HCT116 (cell line): Measurements from ENCODE around the gene ARHGEF37. TPM values are rescaled to one million over a fixed set of nuclear protein-coding genes. Genes with fewer than 3 reads are reported as not detected.

Experiments
- ATAC-seq: fragments of 200-7000 bp; cut with Tn5 transposase; 2 replicates; pipeline ENCODE4 v1.9.1; 2020; ENCODE audit warnings: mild to moderate bottlenecking, moderate library complexity
- BruUV-seq: library from RNA; stranded (reverse); fragments of 400-500 nt; replicated peaks from 2 replicates; lab custom pipeline; 2021; lab: Mats Ljungman, UMichigan
- CTCF ChIA-PET: fragments of 300-600 bp; sonication (Branson Sonifier 250); formaldehyde crosslinking; loops from one replicate; lab custom pipeline; 2021; ENCODE audit warnings: antibody characterized with exemption; lab: Charles Lee
- POLR2A ChIA-PET: fragments of 300-600, 350-600 bp; sonication (Branson Sonifier 250); formaldehyde crosslinking; loops from one replicate; lab custom pipeline; 2021; ENCODE audit warnings: antibody characterized with exemption; lab: Charles Lee
- RAD21 ChIA-PET, 2 experiments: fragments of 300-600 bp; sonication (Branson Sonifier 250); formaldehyde crosslinking; loops; one replicate each; lab custom pipeline; 2023; ENCODE audit warnings: low total read pairs in 2 of 2; ENCODE audit not compliant: uncharacterized antibody in 2 of 2, unreplicated experiment in 2 of 2, low non-redundant PET in 1 of 2; lab: Charles Lee
- DNase-seq: peaks from one replicate; pipeline ENCODE4 v3.0.0-alpha.2; 2010; ENCODE audit warnings: low read depth, low spot score
- H2AFZ ChIP-seq: fragments of 200-600 bp; shearing (Covaris generic), sonication (generic); 2 replicates; pipeline ENCODE4 v1.6.1; 2017; ENCODE audit warnings: low read depth, mixed run types, mixed read lengths, antibody characterized with exemption, low read length; ENCODE audit not compliant: poor library complexity, severe bottlenecking
- H3K27ac ChIP-seq: 2 replicates; pipeline ENCODE4 v1.5.1; 2012; ENCODE audit warnings: low read depth, low read length
- H3K27me3 ChIP-seq: fragments of 200-600 bp; sonication (generic); 2 replicates; pipeline ENCODE4 v1.6.1; 2016; ENCODE audit warnings: mixed run types, low read length, mixed read lengths; ENCODE audit not compliant: insufficient read depth
- H3K36me3 ChIP-seq, 2 experiments: fragments of 200-500 bp in 1 of 2; fragments of 200-600 bp in 1 of 2; sonication (Bioruptor generic) in 1 of 2; sonication (generic) in 1 of 2; 2 replicates each; pipeline versions ENCODE4 v1.5.1 to v1.6.1; 2014 to 2016; ENCODE audit warnings: low read length in 2 of 2, inconsistent platforms in 1 of 2, mixed read lengths in 1 of 2, mixed run types in 1 of 2; ENCODE audit not compliant: insufficient read depth in 2 of 2, control insufficient read depth in 1 of 2
- H3K4me1 ChIP-seq, 2 experiments: fragments of 200-600 bp in 1 of 2; sonication (generic) in 1 of 2; 2 replicates each; pipeline versions ENCODE4 v1.5.1 to v1.6.1; 2012 to 2017; ENCODE audit warnings: low read length in 2 of 2, inconsistent platforms in 1 of 2, mild to moderate bottlenecking in 1 of 2, mixed read lengths in 1 of 2, mixed run types in 1 of 2, moderate library complexity in 1 of 2; ENCODE audit not compliant: insufficient read depth in 2 of 2, control insufficient read depth in 1 of 2
- H3K4me2 ChIP-seq: fragments of 200-600 bp; sonication (generic); 2 replicates; pipeline ENCODE4 v1.6.1; 2017; ENCODE audit warnings: mixed run types, low read length, mixed read lengths
- H3K4me3 ChIP-seq, 2 experiments: fragments of 200-600 bp in 1 of 2; sonication (generic) in 1 of 2; replicated peaks in 1 of 2; 2 replicates each; pipeline ENCODE4 v1.5.1; 2011 to 2016; ENCODE audit warnings: low read length in 2 of 2, control low read depth in 1 of 2, low read depth in 1 of 2, mild to moderate bottlenecking in 1 of 2, mixed read lengths in 1 of 2, mixed run types in 1 of 2
- H3K79me2 ChIP-seq: fragments of 200-600 bp; sonication (generic); 2 replicates; pipeline ENCODE4 v1.6.1; 2017; ENCODE audit warnings: mild to moderate bottlenecking, mixed run types, low read length, moderate library complexity, mixed read lengths; ENCODE audit not compliant: insufficient read depth
- H3K9ac ChIP-seq: fragments of 200-600 bp; sonication (generic); 2 replicates; pipeline ENCODE4 v1.6.1; 2016; ENCODE audit warnings: low read length, mixed read lengths
- H3K9me2 ChIP-seq: fragments of 200-600 bp; sonication (generic), shearing (Covaris generic); 2 replicates; pipeline ENCODE4 v1.6.1; 2017; ENCODE audit warnings: mixed run types, mild to moderate bottlenecking, moderate library complexity; ENCODE audit not compliant: insufficient read depth
- H3K9me3 ChIP-seq, 2 experiments: fragments of 200-500 bp in 1 of 2; fragments of 200-600 bp in 1 of 2; sonication (Bioruptor generic) in 1 of 2; sonication (generic) in 1 of 2; 2 replicates each; pipeline ENCODE4 v1.6.1; 2014 to 2017; ENCODE audit warnings: low read length in 2 of 2, mixed read lengths in 2 of 2, inconsistent platforms in 1 of 2, low read depth in 1 of 2, mild to moderate bottlenecking in 1 of 2, mixed run types in 1 of 2, moderate library complexity in 1 of 2; ENCODE audit not compliant: control insufficient read depth in 1 of 2, insufficient read depth in 1 of 2
- H4K20me1 ChIP-seq: fragments of 200-600 bp; sonication (generic), shearing (Covaris generic); 2 replicates; pipeline ENCODE4 v1.6.1; 2017; ENCODE audit warnings: mixed run types, mild to moderate bottlenecking, moderate library complexity; ENCODE audit not compliant: insufficient read depth
- CBX3 ChIP-seq: IDR thresholded peaks from 2 replicates; pipeline ENCODE4 v1.6.1; 2012; ENCODE audit warnings: low read depth
- CEBPB ChIP-seq: IDR thresholded peaks from 2 replicates; pipeline ENCODE4 v1.6.1; 2012; ENCODE audit warnings: low read depth
- CTCF ChIP-seq, 3 experiments: fragments of 200-600 bp in 1 of 3; sonication (generic) in 1 of 3; IDR thresholded peaks in 2 of 3; conservative IDR thresholded peaks in 1 of 3; 2 replicates each; pipeline ENCODE4 v1.5.1; 2012 to 2017; ENCODE audit warnings: low read depth in 2 of 3, low read length in 2 of 3, antibody characterized with exemption in 1 of 3, borderline replicate concordance in 1 of 3, control low read depth in 1 of 3, mild to moderate bottlenecking in 1 of 3, mixed read lengths in 1 of 3, mixed run types in 1 of 3, moderate library complexity in 1 of 3; ENCODE audit not compliant: insufficient read depth in 1 of 3
- EZH2phosphoT487 ChIP-seq: fragments of 200-600 bp; IDR thresholded peaks from 2 replicates; pipeline ENCODE4 v1.6.1; 2018; ENCODE audit warnings: antibody characterized with exemption, borderline replicate concordance
- POLR2A ChIP-seq: IDR thresholded peaks from 2 replicates; pipeline ENCODE4 v1.7.0; 2011; ENCODE audit warnings: borderline replicate concordance; ENCODE audit not compliant: insufficient read depth, insufficient read length; ENCODE audit errors: extremely low read depth
- RAD21 ChIP-seq: IDR thresholded peaks from 2 replicates; pipeline ENCODE4 v1.6.1; 2012; ENCODE audit warnings: low read depth, mild to moderate bottlenecking
- SIN3A ChIP-seq: IDR thresholded peaks from 2 replicates; pipeline ENCODE4 v1.6.1; 2012; ENCODE audit warnings: low read depth
- SP1 ChIP-seq: IDR thresholded peaks from 2 replicates; pipeline ENCODE4 v1.6.1; 2012; ENCODE audit warnings: low read depth
- TCF7L2 ChIP-seq: IDR thresholded peaks from 2 replicates; pipeline ENCODE4 v1.7.0; 2011; ENCODE audit warnings: borderline replicate concordance, inconsistent platforms; ENCODE audit not compliant: insufficient read depth, insufficient read length; ENCODE audit errors: extremely low read depth
- YY1 ChIP-seq: IDR thresholded peaks from 2 replicates; pipeline ENCODE4 v1.6.1; 2011; ENCODE audit warnings: low read length, low read depth, moderate library complexity, mild to moderate bottlenecking; ENCODE audit not compliant: insufficient replicate concordance; ENCODE audit errors: extremely low read depth
- ZNF274 ChIP-seq: fragments of 200-500 bp; sonication (Bioruptor generic); IDR thresholded peaks from 2 replicates; pipeline ENCODE4 v1.6.1; 2014; ENCODE audit warnings: mild to moderate bottlenecking, low read depth, low read length, inconsistent platforms
- intact Hi-C: fragments of 100-400 bp; cut with micrococcal nuclease; formaldehyde crosslinking; loops from 2 replicates; pipeline ENCODE4 v1.10.0; 2022
- total RNA-seq: library from RNA; stranded (reverse); gene quantifications from one replicate; pipeline ENCODE4 v1.2.1, GENCODE V29; 2021; ENCODE audit not compliant: unreplicated experiment
- TF ChIP-seq, protein P1 (sequence below): IDR thresholded peaks from 2 replicates; pipeline ENCODE4 v1.6.1; 2012

Gene ARHGEF37
- total RNA-seq, 1 experiment from 2014 or later = 7.0 TPM

DNA sequence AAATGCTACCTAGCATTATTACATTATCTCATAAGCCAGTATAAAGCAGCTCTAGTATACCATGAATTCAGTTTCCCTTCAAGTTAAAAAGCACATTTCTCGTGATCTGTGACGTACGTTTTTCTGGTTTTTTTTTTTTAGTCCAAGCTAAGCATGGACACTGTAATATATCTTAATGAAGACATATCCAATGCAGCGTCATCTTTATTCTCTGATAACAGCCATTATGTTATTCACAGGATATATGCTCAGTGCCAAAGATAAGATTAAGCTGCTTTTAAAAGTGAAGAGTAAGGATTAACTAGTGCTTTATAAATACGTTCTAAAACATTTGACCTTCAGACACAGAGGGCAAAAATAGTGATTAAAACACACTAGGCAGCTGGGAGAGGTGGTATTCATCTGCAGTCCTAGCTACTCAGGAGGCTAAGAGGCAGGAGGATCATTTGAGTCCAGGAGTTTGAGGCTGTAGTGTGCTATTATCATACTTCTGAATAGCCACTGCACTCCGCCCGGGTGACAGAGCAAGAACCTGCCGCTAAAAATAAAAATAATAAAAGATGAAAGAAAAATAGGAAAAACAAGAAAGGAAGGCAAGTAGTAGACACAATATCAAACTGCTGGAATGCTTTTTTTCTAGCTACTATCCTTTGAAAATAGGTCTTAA, 37.8 kb upstream of the ARHGEF37 start:
- peaks cover 36 to 37% of the 10 kb centered on the region in 2 experiments for H3K36me3 ChIP-seq
- no peaks in the 10 kb centered on the region for H3K9me3 ChIP-seq
- ChIA-PET POLR2A (interaction anchor here (1.7 kb wide), 1 partner anchor 93 kb away, joined by 3 read pairs; no protein-coding TSS in a partner anchor), RAD21 (no interaction called here), CTCF (no interaction called here)
- no peak overlapping the region for H3K27ac ChIP-seq
- ATAC-seq (no peak), DNase-seq (no peak)
- no peaks in the 10 kb centered on the region for H3K9me2 ChIP-seq
- H4K20me1 ChIP-seq = peaks cover 17% of the 10 kb centered on the region
- TF ChIP-seq CBX3 (no peak), TCF7L2 (no peak), SP1 (no peak), CTCF (IDR thresholded peaks at IDR 0.05 in 2 of 3, conservative IDR thresholded peaks at IDR 0.05 in 1 of 3; ENCODE audit: borderline replicate concordance in 1 of 3, insufficient read depth in 1 of 3, low read depth in 2 of 3, low read length in 2 of 3) (no peak), RAD21 (no peak), CEBPB (no peak), SIN3A (no peak), EZH2phosphoT487 (no peak), ZNF274 (no peak), POLR2A (no peak), YY1 (no peak)
- TF ChIP-seq, protein P1, sequence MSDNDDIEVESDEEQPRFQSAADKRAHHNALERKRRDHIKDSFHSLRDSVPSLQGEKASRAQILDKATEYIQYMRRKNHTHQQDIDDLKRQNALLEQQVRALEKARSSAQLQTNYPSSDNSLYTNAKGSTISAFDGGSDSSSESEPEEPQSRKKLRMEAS = no peak
- intact Hi-C loops = no loop called here
- H2AFZ ChIP-seq = no peak overlapping the region
- H3K79me2 ChIP-seq = peaks cover 97% of the 10 kb centered on the region
- peaks cover 4 to 27% of the 10 kb centered on the region in 2 experiments; a peak in 3 of 4 replicates for H3K4me1 ChIP-seq
- H3K4me2 ChIP-seq = no peak overlapping the region
- no peak overlapping the region for H3K4me3 ChIP-seq
- H3K27me3 ChIP-seq = no peaks in the 10 kb centered on the region
- no peak overlapping the region for H3K9ac ChIP-seq
- BruUV-seq = no TSS peak
